GM12878 (cell line): ENCODE results near the gene DDX24. TPM values are rescaled to one million over a fixed set of nuclear protein-coding genes. Genes with fewer than 3 reads are reported as not detected.
A peak's percentile ranks its signal among the peaks of the same experiment; 100 is the strongest.

Source experiments
- ATAC-seq: fragments of 200-7000 bp; cut with Tn5 transposase; 3 replicates; pipeline ENCODE4 v1.9.1; 2020; ENCODE audit warnings: mild to moderate bottlenecking, moderate library complexity
- BruUV-seq: library from RNA; stranded (reverse); fragments of 400-500 nt; replicated peaks from 2 replicates; lab custom pipeline; 2021; lab: Mats Ljungman, UMichigan
- CTCF ChIA-PET: fragments of 300-600 bp; sonication (Branson Sonifier 250); formaldehyde crosslinking; extraction: SDS; loops from one replicate; lab custom pipeline; 2021; ENCODE audit warnings: inconsistent platforms; lab: Yijun Ruan, JAX
- POLR2A ChIA-PET: fragments of 350-600 bp; formaldehyde crosslinking; extraction: SDS; loops from one replicate; lab custom pipeline; 2021; ENCODE audit warnings: inconsistent platforms; lab: Charles Lee
- RAD21 ChIA-PET: fragments of 300-600 bp; sonication (Branson Sonifier 250); formaldehyde crosslinking; loops from one replicate; lab custom pipeline; 2023; ENCODE audit warnings: antibody characterized with exemption; ENCODE audit not compliant: unreplicated experiment; lab: Charles Lee
- SMC1A ChIA-PET: fragments of 300-600 bp; sonication (Branson Sonifier 250); formaldehyde crosslinking; loops from one replicate; lab custom pipeline; 2023; ENCODE audit not compliant: unreplicated experiment, uncharacterized antibody; lab: Charles Lee
- DNase-seq: peaks from one replicate; pipeline ENCODE4 v3.0.0-alpha.2; 2011; ENCODE audit warnings: low read depth, low spot score
- FAIRE-seq: peaks from 3 replicates; lab custom pipeline; 2011; peaks lifted over from hg19 to GRCh38; lab: Jason Lieb, UNC
- H2AFZ ChIP-seq: 2 replicates; pipeline ENCODE4 v1.6.0; 2011; ENCODE audit warnings: low read depth, low read length, control low read depth; ENCODE audit not compliant: control insufficient read depth
- H3K27ac ChIP-seq: 2 replicates; pipeline ENCODE4 v1.5.1; 2011; ENCODE audit warnings: control low read depth; ENCODE audit not compliant: control insufficient read depth, insufficient read depth
- H3K27me3 ChIP-seq, 2 experiments: replicated peaks in 1 of 2; 2 replicates each; pipeline versions ENCODE4 v1.6.0 to v1.6.1; 2011; ENCODE audit warnings: low read length in 1 of 2; ENCODE audit not compliant: control insufficient read depth in 2 of 2, insufficient read depth in 2 of 2
- H3K36me3 ChIP-seq, 2 experiments: 2 replicates each; pipeline ENCODE4 v1.5.1; 2011; ENCODE audit warnings: low read length in 1 of 2; ENCODE audit not compliant: control insufficient read depth in 2 of 2, insufficient read depth in 2 of 2
- H3K4me1 ChIP-seq: 2 replicates; pipeline ENCODE4 v1.6.1; 2011; ENCODE audit warnings: mild to moderate bottlenecking, low read length, moderate library complexity, mixed read lengths; ENCODE audit not compliant: control insufficient read depth, insufficient read depth
- H3K4me2 ChIP-seq: 2 replicates; pipeline ENCODE4 v1.6.0; 2011; ENCODE audit warnings: control low read depth; ENCODE audit not compliant: control insufficient read depth, insufficient read depth
- H3K4me3 ChIP-seq: fragments of 200-600 bp; sonication (generic); 2 replicates; pipeline ENCODE4 v1.5.1; 2016
- H3K79me2 ChIP-seq: 2 replicates; pipeline ENCODE4 v1.6.0; 2011; ENCODE audit warnings: low read length; ENCODE audit not compliant: control insufficient read depth, insufficient read depth
- H3K9ac ChIP-seq: 2 replicates; pipeline ENCODE4 v1.8.0; 2011; ENCODE audit warnings: low read length, control low read depth, mixed read lengths; ENCODE audit not compliant: control insufficient read depth, insufficient read depth
- H3K9me3 ChIP-seq: replicated peaks from 3 replicates; pipeline ENCODE4 v1.5.1; 2011; ENCODE audit warnings: mild to moderate bottlenecking, low read length; ENCODE audit not compliant: control insufficient read depth, insufficient read depth
- H4K20me1 ChIP-seq: 2 replicates; pipeline ENCODE4 v1.6.0; 2011; ENCODE audit not compliant: control insufficient read depth, insufficient read depth
- CREB1 ChIP-seq: IDR thresholded peaks from 2 replicates; pipeline ENCODE4 v1.6.1; 2012; ENCODE audit warnings: low read depth, mild to moderate bottlenecking, inconsistent platforms
- RAD21 ChIP-seq: IDR thresholded peaks from 2 replicates; pipeline ENCODE4 v1.6.1; 2011; ENCODE audit warnings: mild to moderate bottlenecking, low read depth, low read length, moderate library complexity; ENCODE audit not compliant: insufficient read depth
- RELA ChIP-seq: fragments of 450-650 bp; IDR thresholded peaks from 2 replicates; pipeline ENCODE4 v1.8.0; 2014; ENCODE audit warnings: borderline replicate concordance; ENCODE audit not compliant: partially characterized antibody
- TCF3 ChIP-seq: IDR thresholded peaks from 2 replicates; pipeline ENCODE4 v1.6.1; 2012; ENCODE audit warnings: low read depth, mild to moderate bottlenecking, low read length, borderline replicate concordance; ENCODE audit not compliant: insufficient read depth
- ZNF217 ChIP-seq: fragments of 450-650 bp; IDR thresholded peaks from 2 replicates; pipeline ENCODE4 v1.6.1; 2017; ENCODE audit warnings: antibody characterized with exemption, mild to moderate bottlenecking
- WGBS: methylation state at CpG from one replicate; pipeline ENCODE4 v1.1.6; 2016; ENCODE audit warnings: low lambda C conversion rate; ENCODE audit not compliant: insufficient replicate concordance, insufficient coverage; ENCODE audit errors: missing lambda C conversion rate; 5-methylcytosine and 5-hydroxymethylcytosine counted together
- in situ Hi-C: fragments of 300-500 bp; cut with MboI; formaldehyde crosslinking; loops from 9 replicates; pipeline ENCODE4 v1.14.3; 2018; ENCODE audit warnings: mixed read lengths
- intact Hi-C: fragments of 100-400 bp; cut with micrococcal nuclease; formaldehyde crosslinking; loops from one replicate; pipeline ENCODE4 v1.14.2; 2022; ENCODE audit not compliant: unreplicated experiment
- polyA plus RNA-seq, 11 experiments: library from polyadenylated mRNA; depleted of rRNA in 4 of 11; unstranded in 6 of 11; stranded (reverse) in 5 of 11; fragments of >200 nt; fragmentation: Nextera tagmentation in 4 of 11; fragmentation: Illumina TruSeq in 1 of 11; extraction: Ambion mirVana in 4 of 11; extraction: Trizol in 1 of 11; gene quantifications; 1 replicate in 1 of 11; 2 replicates in 10 of 11; pipeline versions ENCODE4 v1.2.1 to v1.2.3, GENCODE V29; 2011 to 2016; ENCODE audit warnings: inconsistent platforms in 2 of 11, missing spikeins in 2 of 11, low read depth in 1 of 11
- total RNA-seq, 4 experiments: library from RNA; depleted of rRNA in 3 of 4; stranded (reverse); fragments of >200 nt in 3 of 4; fragmentation: Illumina TruSeq in 1 of 4; extraction: Trizol in 1 of 4; gene quantifications; 2 replicates each; pipeline versions ENCODE4 v1.2.1 to v1.2.3, GENCODE V29; 2013 to 2021

DDX24 gene
- total and polyA plus RNA-seq, 10 of the 15 experiments (the other 5 are each of a cell fraction or from before 2014, with no cell fraction given), result 137 to 266 (median 184) TPM

GRCh38 chr14:94128216-94128839, 47.3 kb upstream of the DDX24 start:
- Histone ChIP-seq H3K79me2 (no peaks in the 10 kb centered on the region), H3K27me3 (peaks cover 0 to 4% of the 10 kb centered on the region in 2 experiments; a peak in 1 of 4 replicates), H3K27ac (no peak overlapping the region), H4K20me1 (no peaks in the 10 kb centered on the region), H3K4me1 (peaks cover 10% of the 10 kb centered on the region; the same call in 1 of the 2 replicates), H3K9ac (no peak overlapping the region; the same call in 1 of the 2 replicates), H3K4me2 (peak overlapping the region; percentile 98), H3K4me3 (peak overlapping the region; percentile 99), H3K9me3 (no peaks in the 10 kb centered on the region), H2AFZ (no peak overlapping the region; the same call in 1 of the 2 replicates), H3K36me3 (no peaks in the 10 kb centered on the region; a peak in 1 of 4 replicates)
- DNase-seq (no peak), ATAC-seq (no peak), FAIRE-seq (no peak)
- no peak for TF ChIP-seq CREB1
- ChIA-PET RAD21 (interaction anchor here (1.0 to 1.3 kb wide), 3 partner anchors 48 to 92 kb away, joined by 3 to 4 read pairs (median 3); partner anchors contain the start of genes DDX24 and IFI27L1), CTCF (interaction anchor here (0.9 to 2.2 kb wide), 7 partner anchors 8 to 189 kb away, joined by 3 to 8 read pairs (median 3); partner anchors contain the start of genes DDX24 and IFI27L1), POLR2A (interaction anchor here (0.5 to 1.3 kb wide), 3 partner anchors 47 to 1995 kb away, joined by 3 to 6 read pairs (median 6); partner anchors contain the start of genes DDX24 and IFI27L1), SMC1A (interaction anchor here (0.9 to 2.2 kb wide), 3 partner anchors 46 to 92 kb away, joined by 3 to 10 read pairs (median 3); no protein-coding TSS in a partner anchor)
- intact Hi-C loops, result no loop called here
- in situ Hi-C loops, result no loop called here
- BruUV-seq, result TSS peak; percentile 85
- WGBS, result 86% methylated on average over 14 of the region's 14 CpGs

GRCh38 chr14:94127330-94127729, 46.3 kb upstream of the DDX24 start:
- no peak for ATAC-seq
- DNase-seq, result no peak

More at GRCh38 chr14:94127330-94127729, 46.3 kb upstream of the DDX24 start:
- Histone ChIP-seq H3K4me1 (peaks cover 10% of the 10 kb centered on the region; the same call in 1 of the 2 replicates), H3K9me3 (no peaks in the 10 kb centered on the region), H3K27ac (no peak overlapping the region), H2AFZ (no peak overlapping the region), H3K27me3 (peaks cover 0 to 4% of the 10 kb centered on the region in 2 experiments; a peak in 1 of 4 replicates), H3K4me3 (no peak overlapping the region), H3K4me2 (no peak overlapping the region), H3K9ac (no peak overlapping the region), H3K79me2 (no peaks in the 10 kb centered on the region), H3K36me3 (no peaks in the 10 kb centered on the region; a peak in 1 of 4 replicates), H4K20me1 (no peaks in the 10 kb centered on the region)
- no peak for TF ChIP-seq TCF3
- TF ChIP-seq ZNF217, result no peak
- TF ChIP-seq RELA, result no peak
- TF ChIP-seq RAD21, result no peak
- ChIA-PET RAD21 (interaction anchor here (1.0 kb wide), 1 partner anchor 90 kb away, joined by 3 read pairs; no protein-coding TSS in a partner anchor), SMC1A (interaction anchor here (1.1 to 2.2 kb wide), 2 partner anchors 45 to 91 kb away, joined by 3 to 10 read pairs; no protein-coding TSS in a partner anchor), CTCF (interaction anchor here (1.1 to 2.2 kb wide), 3 partner anchors 9 to 91 kb away, joined by 3 to 8 read pairs (median 8); partner anchors contain the start of genes DDX24 and IFI27L1), POLR2A (no interaction called here)
- no TSS peak for BruUV-seq
- FAIRE-seq, result no peak
- in situ Hi-C loops (no loop called here), intact Hi-C loops (no loop called here)
- WGBS, result 77% methylated on average over 6 of the region's 6 CpGs
